ENCODE measurements around the gene TNFAIP8L3.

TNFAIP8L3 gene

GRCh38 chr15:51135276-51135675 is 40.6 kb upstream of the TNFAIP8L3 start:
- TF ChIP-seq CTCF (IDR thresholded peaks at IDR 0.05) = no peak

GRCh38 chr15:51134416-51135199 is 39.9 kb upstream of the TNFAIP8L3 start:
- no peak overlapping the region for H3K27ac ChIP-seq
- peaks cover 94% of the 10 kb centered on the region for H3K27me3 ChIP-seq
- no peak for TF ChIP-seq CTCF (IDR thresholded peaks at IDR 0.05)
- H3K4me3 ChIP-seq (ENCODE audit: low read depth in 1 of 2, low read length in 1 of 2) = no peak overlapping the region
- no peaks in the 10 kb centered on the region for H3K36me3 ChIP-seq
- H3K4me1 ChIP-seq (ENCODE audit: control insufficient read depth in 1 of 2, insufficient read depth in 1 of 2, low read depth in 1 of 2, low read length in 1 of 2) = no peaks in the 10 kb centered on the region
- H3K9me3 ChIP-seq = no peaks in the 10 kb centered on the region

More at GRCh38 chr15:51135276-51135675, 40.6 kb upstream of the TNFAIP8L3 start:
- H3K27ac ChIP-seq = no peak overlapping the region
- H3K4me1 ChIP-seq (ENCODE audit: control insufficient read depth in 1 of 2, insufficient read depth in 1 of 2, low read depth in 1 of 2, low read length in 1 of 2) = no peaks in the 10 kb centered on the region
- no peaks in the 10 kb centered on the region for H3K36me3 ChIP-seq
- H3K27me3 ChIP-seq = peaks cover 94% of the 10 kb centered on the region
- H3K4me3 ChIP-seq (ENCODE audit: low read depth in 1 of 2, low read length in 1 of 2) = no peak overlapping the region
- no peaks in the 10 kb centered on the region for H3K9me3 ChIP-seq

GRCh38 chr15:51133140-51133765 is 38.5 kb upstream of the TNFAIP8L3 start:
- Histone ChIP-seq H3K4me1 (ENCODE audit: control insufficient read depth in 1 of 2, insufficient read depth in 1 of 2, low read depth in 1 of 2, low read length in 1 of 2) (peaks cover 6 to 10% of the 10 kb centered on the region in 2 experiments), H3K27me3 (peaks cover 90% of the 10 kb centered on the region), H3K27ac (no peak overlapping the region), H3K36me3 (no peaks in the 10 kb centered on the region), H3K4me3 (ENCODE audit: low read depth in 1 of 2, low read length in 1 of 2) (no peak overlapping the region), H3K9me3 (no peaks in the 10 kb centered on the region)
- no peak for TF ChIP-seq CTCF (IDR thresholded peaks at IDR 0.05)

GRCh38 chr15:51132384-51133139 is 37.9 kb upstream of the TNFAIP8L3 start:
- Histone ChIP-seq H3K27ac (no peak overlapping the region), H3K4me1 (ENCODE audit: control insufficient read depth in 1 of 2, insufficient read depth in 1 of 2, low read depth in 1 of 2, low read length in 1 of 2) (peaks cover 13 to 17% of the 10 kb centered on the region in 2 experiments), H3K27me3 (peaks cover 83% of the 10 kb centered on the region), H3K36me3 (no peaks in the 10 kb centered on the region), H3K4me3 (ENCODE audit: low read depth in 1 of 2, low read length in 1 of 2) (no peak overlapping the region), H3K9me3 (no peaks in the 10 kb centered on the region)
- no peak for TF ChIP-seq CTCF (IDR thresholded peaks at IDR 0.05)

- H3K27me3 ChIP-seq = peaks cover 75% of the 10 kb centered on the region
- no peak for TF ChIP-seq CTCF (IDR thresholded peaks at IDR 0.05)
- H3K27ac ChIP-seq = no peak overlapping the region
Measured at GRCh38 chr15:51131596-51132290, 37.0 kb upstream of the TNFAIP8L3 start.

More at GRCh38 chr15:51131596-51132290, 37.0 kb upstream of the TNFAIP8L3 start:
- Histone ChIP-seq H3K4me3 (ENCODE audit: low read depth in 1 of 2, low read length in 1 of 2) (no peak overlapping the region), H3K4me1 (ENCODE audit: control insufficient read depth in 1 of 2, insufficient read depth in 1 of 2, low read depth in 1 of 2, low read length in 1 of 2) (peaks cover 21 to 25% of the 10 kb centered on the region in 2 experiments), H3K9me3 (no peaks in the 10 kb centered on the region), H3K36me3 (no peaks in the 10 kb centered on the region)
